ENCODE results near the gene LCE2C.
"Not testable (repeated sequence)": the region's sequence is repeated elsewhere in the genome, so short reads cannot be mapped to it uniquely, and the experiment has no call there.

Gene LCE2C

GRCh38 chr1:152674983-152675382 is at the start of gene LCE2C:
LCE2C (plus strand) TSS chr1:152675279; CDS start chr1:152676016, 737 bp downstream.
- H3K27ac ChIP-seq (ENCODE audit: low read depth, low read length); H3K36me3 ChIP-seq (ENCODE audit: insufficient read depth, low read length); H3K79me2 ChIP-seq (ENCODE audit: control insufficient read depth, insufficient read depth, low read length, unreplicated experiment); H3K4me3 ChIP-seq (ENCODE audit: low read depth, low read length); H3K27me3 ChIP-seq (ENCODE audit: insufficient read depth, low read length); H3K4me1 ChIP-seq (ENCODE audit: control insufficient read depth, insufficient read depth, low read length, unreplicated experiment); H2AFZ ChIP-seq (ENCODE audit: low read length, unreplicated experiment): not testable (repeated sequence)

DNA sequence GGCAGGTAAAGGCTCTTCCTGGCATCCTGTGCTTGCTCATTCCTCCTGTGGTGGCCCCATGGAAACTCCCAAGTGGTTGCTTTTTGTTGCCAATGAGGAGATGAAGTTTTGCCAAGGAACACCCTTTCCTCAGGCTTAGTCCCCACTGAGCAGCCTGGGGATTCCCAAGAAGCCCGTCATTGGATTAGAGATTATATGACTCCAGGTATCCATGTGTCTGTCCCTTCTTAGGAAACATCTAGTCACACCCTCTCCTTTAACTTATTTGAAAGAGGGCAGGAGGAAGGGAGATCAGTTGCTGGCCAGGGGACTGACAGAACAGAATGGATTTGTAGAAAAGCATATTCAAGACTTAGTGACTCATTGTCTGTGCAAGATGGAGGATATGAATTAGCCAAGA is 48.3 kb upstream of the LCE2C start:
- Histone ChIP-seq H3K36me3 (ENCODE audit: insufficient read depth, low read length) (no peaks in the 10 kb centered on the region), H3K27me3 (ENCODE audit: insufficient read depth, low read length) (no peaks in the 10 kb centered on the region), H2AFZ (ENCODE audit: low read length, unreplicated experiment) (no peak overlapping the region), H3K4me1 (ENCODE audit: control insufficient read depth, insufficient read depth, low read length, unreplicated experiment) (no peaks in the 10 kb centered on the region), H3K79me2 (ENCODE audit: control insufficient read depth, insufficient read depth, low read length, unreplicated experiment) (no peaks in the 10 kb centered on the region), H3K27ac (ENCODE audit: low read depth, low read length) (no peak overlapping the region), H3K4me3 (ENCODE audit: low read depth, low read length) (no peak overlapping the region)

DNA sequence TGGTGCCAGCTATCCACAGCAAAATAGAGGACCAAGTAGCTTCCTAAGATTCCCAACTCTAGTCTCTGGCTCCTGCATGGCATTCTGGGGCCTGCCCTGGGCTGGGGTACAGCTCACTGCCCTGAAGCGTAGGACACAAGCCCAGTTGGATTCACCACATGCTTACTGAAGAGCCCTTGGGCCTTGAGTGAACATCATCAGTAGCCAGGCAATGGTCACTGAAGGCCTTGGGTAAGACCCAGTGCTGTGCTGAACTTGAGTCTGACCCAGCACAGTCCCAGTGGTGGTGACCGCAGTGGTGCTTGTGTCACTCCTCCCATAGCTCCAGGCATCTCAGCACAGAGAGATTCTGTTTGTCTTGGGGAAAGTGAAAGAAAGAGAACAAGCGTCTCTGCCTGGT is 44.5 kb upstream of the LCE2C start:
- Histone ChIP-seq H3K27ac (ENCODE audit: low read depth, low read length) (no peak overlapping the region), H2AFZ (ENCODE audit: low read length, unreplicated experiment) (no peak overlapping the region), H3K27me3 (ENCODE audit: insufficient read depth, low read length) (no peaks in the 10 kb centered on the region), H3K36me3 (ENCODE audit: insufficient read depth, low read length) (no peaks in the 10 kb centered on the region), H3K4me1 (ENCODE audit: control insufficient read depth, insufficient read depth, low read length, unreplicated experiment) (no peaks in the 10 kb centered on the region), H3K4me3 (ENCODE audit: low read depth, low read length) (no peak overlapping the region), H3K79me2 (ENCODE audit: control insufficient read depth, insufficient read depth, low read length, unreplicated experiment) (no peaks in the 10 kb centered on the region)

GRCh38 chr1:152640351-152640750 is 34.7 kb upstream of the LCE2C start:
- Histone ChIP-seq H2AFZ (ENCODE audit: low read length, unreplicated experiment) (no peak overlapping the region), H3K27ac (ENCODE audit: low read depth, low read length) (no peak overlapping the region), H3K4me1 (ENCODE audit: control insufficient read depth, insufficient read depth, low read length, unreplicated experiment) (no peaks in the 10 kb centered on the region), H3K79me2 (ENCODE audit: control insufficient read depth, insufficient read depth, low read length, unreplicated experiment) (no peaks in the 10 kb centered on the region), H3K36me3 (ENCODE audit: insufficient read depth, low read length) (no peaks in the 10 kb centered on the region), H3K27me3 (ENCODE audit: insufficient read depth, low read length) (0 out of 2 replicates have a peak, but pooled peaks cover 4% of the 10 kb centered on the region), H3K4me3 (ENCODE audit: low read depth, low read length) (no peak overlapping the region)

- Histone ChIP-seq H3K4me3 (ENCODE audit: low read depth, low read length) (no peak overlapping the region), H3K27me3 (ENCODE audit: insufficient read depth, low read length) (0 out of 2 replicates have a peak, but pooled peaks cover 4% of the 10 kb centered on the region), H2AFZ (ENCODE audit: low read length, unreplicated experiment) (no peak overlapping the region), H3K4me1 (ENCODE audit: control insufficient read depth, insufficient read depth, low read length, unreplicated experiment) (no peaks in the 10 kb centered on the region), H3K36me3 (ENCODE audit: insufficient read depth, low read length) (no peaks in the 10 kb centered on the region), H3K27ac (ENCODE audit: low read depth, low read length) (no peak overlapping the region), H3K79me2 (ENCODE audit: control insufficient read depth, insufficient read depth, low read length, unreplicated experiment) (no peaks in the 10 kb centered on the region)
These were observed 31.1 kb upstream of the LCE2C start for GRCh38 chr1:152643945-152644344.

- Histone ChIP-seq H3K27me3 (ENCODE audit: insufficient read depth, low read length) (0 out of 2 replicates have a peak, but pooled peaks cover 4% of the 10 kb centered on the region), H3K36me3 (ENCODE audit: insufficient read depth, low read length) (no peaks in the 10 kb centered on the region), H3K4me3 (ENCODE audit: low read depth, low read length) (no peak overlapping the region), H2AFZ (ENCODE audit: low read length, unreplicated experiment) (no peak overlapping the region), H3K27ac (ENCODE audit: low read depth, low read length) (no peak overlapping the region), H3K79me2 (ENCODE audit: control insufficient read depth, insufficient read depth, low read length, unreplicated experiment) (no peaks in the 10 kb centered on the region), H3K4me1 (ENCODE audit: control insufficient read depth, insufficient read depth, low read length, unreplicated experiment) (no peaks in the 10 kb centered on the region)
These were observed 29.9 kb upstream of the LCE2C start for GRCh38 chr1:152645146-152645545.

GRCh38 chr1:152646656-152647055 is 28.4 kb upstream of the LCE2C start:
- no peaks in the 10 kb centered on the region for H3K79me2 ChIP-seq (ENCODE audit: control insufficient read depth, insufficient read depth, low read length, unreplicated experiment)
- no peak overlapping the region for H3K4me3 ChIP-seq (ENCODE audit: low read depth, low read length)
- 0 out of 2 replicates have a peak, but pooled peaks cover 4% of the 10 kb centered on the region for H3K27me3 ChIP-seq (ENCODE audit: insufficient read depth, low read length)
- no peaks in the 10 kb centered on the region for H3K36me3 ChIP-seq (ENCODE audit: insufficient read depth, low read length)
- no peak overlapping the region for H3K27ac ChIP-seq (ENCODE audit: low read depth, low read length)
- H3K4me1 ChIP-seq (ENCODE audit: control insufficient read depth, insufficient read depth, low read length, unreplicated experiment) = no peaks in the 10 kb centered on the region
- no peak overlapping the region for H2AFZ ChIP-seq (ENCODE audit: low read length, unreplicated experiment)

DNA sequence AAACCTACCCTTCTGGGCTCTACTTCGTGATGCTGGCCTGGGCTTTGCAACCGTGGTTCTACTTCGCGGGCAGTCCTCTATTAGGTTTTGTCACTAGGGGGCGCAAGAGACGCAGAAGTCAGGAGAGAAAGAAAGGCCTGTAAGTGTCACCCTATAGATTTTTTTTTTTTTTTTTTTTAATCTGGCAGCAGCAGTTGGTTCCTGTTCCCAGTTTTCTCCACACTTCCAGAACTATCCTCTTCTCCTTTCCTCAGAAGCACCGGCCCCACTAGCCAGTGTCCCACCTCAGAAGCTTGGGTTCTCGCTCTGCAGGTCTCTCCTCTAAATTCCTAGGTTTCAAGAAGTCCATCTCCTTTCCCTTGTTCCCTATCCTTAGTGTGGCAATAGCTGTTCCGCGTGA is 21.0 kb upstream of the LCE2C start:
- H3K4me1 ChIP-seq (ENCODE audit: control insufficient read depth, insufficient read depth, low read length, unreplicated experiment) = no peaks in the 10 kb centered on the region

GRCh38 chr1:152656459-152656858 is 18.6 kb upstream of the LCE2C start:
- Histone ChIP-seq H3K4me1 (ENCODE audit: control insufficient read depth, insufficient read depth, low read length, unreplicated experiment) (no peaks in the 10 kb centered on the region), H2AFZ (ENCODE audit: low read length, unreplicated experiment) (no peak overlapping the region), H3K36me3 (ENCODE audit: insufficient read depth, low read length) (no peaks in the 10 kb centered on the region), H3K4me3 (ENCODE audit: low read depth, low read length) (no peak overlapping the region), H3K79me2 (ENCODE audit: control insufficient read depth, insufficient read depth, low read length, unreplicated experiment) (no peaks in the 10 kb centered on the region), H3K27ac (ENCODE audit: low read depth, low read length) (no peak overlapping the region), H3K27me3 (ENCODE audit: insufficient read depth, low read length) (peaks cover 30% of the 10 kb centered on the region; the same call in 1 of the 2 replicates)

More for the DNA sequence above, 21.0 kb upstream of the LCE2C start:
- Histone ChIP-seq H3K79me2 (ENCODE audit: control insufficient read depth, insufficient read depth, low read length, unreplicated experiment) (no peaks in the 10 kb centered on the region), H3K27ac (ENCODE audit: low read depth, low read length) (no peak overlapping the region), H2AFZ (ENCODE audit: low read length, unreplicated experiment) (no peak overlapping the region), H3K4me3 (ENCODE audit: low read depth, low read length) (no peak overlapping the region), H3K27me3 (ENCODE audit: insufficient read depth, low read length) (peaks cover 26% of the 10 kb centered on the region; the same call in 1 of the 2 replicates), H3K36me3 (ENCODE audit: insufficient read depth, low read length) (no peaks in the 10 kb centered on the region)

DNA sequence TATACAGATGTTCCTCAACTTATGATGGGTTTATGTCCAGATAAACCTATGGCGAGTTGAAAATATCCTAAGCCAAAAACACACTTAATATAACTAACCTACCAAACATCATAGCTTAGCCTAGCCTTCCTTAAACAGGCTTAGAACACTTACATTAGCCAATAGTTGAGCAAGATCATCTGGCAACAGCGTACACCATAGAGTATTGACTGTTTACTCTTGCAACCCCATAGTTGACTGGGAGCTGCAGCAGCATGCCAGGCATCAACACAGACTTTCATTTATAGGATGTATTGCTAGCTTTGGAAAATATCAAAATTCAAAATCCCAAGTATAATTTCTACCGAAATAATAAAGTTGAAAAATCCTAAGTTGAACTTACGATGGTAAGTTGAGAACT is 17.4 kb upstream of the LCE2C start:
- no peak overlapping the region for H3K27ac ChIP-seq (ENCODE audit: low read depth, low read length)
- H2AFZ ChIP-seq (ENCODE audit: low read length, unreplicated experiment) = no peak overlapping the region
- peaks cover 24% of the 10 kb centered on the region; the same call in 1 of the 2 replicates for H3K27me3 ChIP-seq (ENCODE audit: insufficient read depth, low read length)

DNA sequence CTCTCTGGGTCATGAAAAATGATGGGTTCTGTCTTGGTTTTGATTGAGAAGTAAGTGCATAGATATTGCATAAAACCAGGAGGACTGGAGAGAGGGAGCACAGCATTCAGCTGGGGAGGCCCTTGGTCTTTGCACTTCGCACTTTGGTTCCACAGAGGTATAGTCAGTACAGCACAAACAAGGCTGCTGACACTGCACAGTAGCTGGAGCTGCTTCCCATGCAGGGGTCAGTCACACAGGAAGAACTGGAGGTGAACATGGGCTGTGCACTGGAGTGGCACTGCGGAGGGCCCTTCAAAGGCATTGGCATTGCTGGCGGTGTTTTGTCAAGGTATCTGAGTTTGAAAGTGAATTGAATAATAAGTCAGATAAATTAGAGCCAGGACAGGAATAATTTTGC is 16.4 kb upstream of the LCE2C start:
- H3K79me2 ChIP-seq (ENCODE audit: control insufficient read depth, insufficient read depth, low read length, unreplicated experiment) = no peaks in the 10 kb centered on the region
- H3K4me1 ChIP-seq (ENCODE audit: control insufficient read depth, insufficient read depth, low read length, unreplicated experiment) = no peaks in the 10 kb centered on the region
- H3K27me3 ChIP-seq (ENCODE audit: insufficient read depth, low read length) = peaks cover 22% of the 10 kb centered on the region; the same call in 1 of the 2 replicates
- H3K27ac ChIP-seq (ENCODE audit: low read depth, low read length) = no peak overlapping the region
- no peak overlapping the region for H2AFZ ChIP-seq (ENCODE audit: low read length, unreplicated experiment)
- no peak overlapping the region for H3K4me3 ChIP-seq (ENCODE audit: low read depth, low read length)
- H3K36me3 ChIP-seq (ENCODE audit: insufficient read depth, low read length) = no peaks in the 10 kb centered on the region

More for the DNA sequence above, 17.4 kb upstream of the LCE2C start:
- H3K4me1 ChIP-seq (ENCODE audit: control insufficient read depth, insufficient read depth, low read length, unreplicated experiment) = no peaks in the 10 kb centered on the region
- no peaks in the 10 kb centered on the region for H3K79me2 ChIP-seq (ENCODE audit: control insufficient read depth, insufficient read depth, low read length, unreplicated experiment)
- no peaks in the 10 kb centered on the region for H3K36me3 ChIP-seq (ENCODE audit: insufficient read depth, low read length)
- H3K4me3 ChIP-seq (ENCODE audit: low read depth, low read length) = no peak overlapping the region

Measured in ACC112 (cell line).